HG03045 (cell line): ENCODE results near the gene TENM3.

ENCODE experiments used
- ATAC-seq: cut with Tn5 transposase; IDR thresholded peaks from one replicate; pipeline ENCODE4 v1.9.1; 2021; ENCODE audit warnings: mild to moderate bottlenecking, moderate library complexity; ENCODE audit not compliant: unreplicated experiment

The TENM3 gene

GRCh38 chr4:182826391-182826790, 583.2 kb downstream of the TENM3 start:
- peak; percentile 57 for ATAC-seq

GRCh38 chr4:182827166-182827565, 584.0 kb downstream of the TENM3 start:
- no peak for ATAC-seq

- ATAC-seq, result no peak
Measured at GRCh38 chr4:182827954-182828353, 584.8 kb downstream of the TENM3 start.

- no peak for ATAC-seq
Measured at GRCh38 chr4:182828360-182829025, 585.3 kb downstream of the TENM3 start.

- ATAC-seq, result no peak
Measured at GRCh38 chr4:182829196-182829595, 586.0 kb downstream of the TENM3 start.

- no peak for ATAC-seq
Measured at GRCh38 chr4:182831376-182831775, 588.2 kb downstream of the TENM3 start.

- ATAC-seq, result no peak
Measured at GRCh38 chr4:182832352-182833120, 589.3 kb downstream of the TENM3 start.

- no peak for ATAC-seq
Measured at GRCh38 chr4:182835006-182835740, 592.0 kb downstream of the TENM3 start.

GRCh38 chr4:182837831-182838230, 594.6 kb downstream of the TENM3 start:
- ATAC-seq, result no peak

- no peak for ATAC-seq
Measured at GRCh38 chr4:182838535-182838934, 595.3 kb downstream of the TENM3 start.

- no peak for ATAC-seq
Measured at GRCh38 chr4:182839256-182839655, 596.1 kb downstream of the TENM3 start.

GRCh38 chr4:182840108-182840507, 596.9 kb downstream of the TENM3 start:
- no peak for ATAC-seq

- no peak for ATAC-seq
Measured at GRCh38 chr4:182842104-182842600, 599.0 kb downstream of the TENM3 start.

GRCh38 chr4:182842759-182843390, 599.7 kb downstream of the TENM3 start:
- no peak for ATAC-seq

- ATAC-seq, result no peak
Measured at GRCh38 chr4:182843808-182844325, 600.7 kb downstream of the TENM3 start.

- no peak for ATAC-seq
Measured at GRCh38 chr4:182845618-182846017, 602.4 kb downstream of the TENM3 start.

- ATAC-seq, result no peak
Measured at GRCh38 chr4:182846036-182846435, 602.8 kb downstream of the TENM3 start.

GRCh38 chr4:182847576-182848450, 604.6 kb downstream of the TENM3 start:
- no peak for ATAC-seq

- ATAC-seq, result no peak
Measured at GRCh38 chr4:182848685-182849084, 605.5 kb downstream of the TENM3 start.
